DND-41 (cell line): Measurements from ENCODE around the gene NPFFR2.

Experiments used
- CTCF ChIP-seq: IDR thresholded peaks from 2 replicates; pipeline ENCODE4 v1.5.1; 2012; ENCODE audit warnings: borderline replicate concordance, low read length, moderate library complexity, mild to moderate bottlenecking; ENCODE audit not compliant: poor library complexity, severe bottlenecking; ENCODE audit errors: extremely low read depth
- EZH2 ChIP-seq: IDR thresholded peaks from 3 replicates; pipeline ENCODE4 v1.6.1; 2012; ENCODE audit warnings: borderline replicate concordance, low read depth, mild to moderate bottlenecking, moderate library complexity, low read length, inconsistent platforms; ENCODE audit not compliant: severe bottlenecking

DNA sequence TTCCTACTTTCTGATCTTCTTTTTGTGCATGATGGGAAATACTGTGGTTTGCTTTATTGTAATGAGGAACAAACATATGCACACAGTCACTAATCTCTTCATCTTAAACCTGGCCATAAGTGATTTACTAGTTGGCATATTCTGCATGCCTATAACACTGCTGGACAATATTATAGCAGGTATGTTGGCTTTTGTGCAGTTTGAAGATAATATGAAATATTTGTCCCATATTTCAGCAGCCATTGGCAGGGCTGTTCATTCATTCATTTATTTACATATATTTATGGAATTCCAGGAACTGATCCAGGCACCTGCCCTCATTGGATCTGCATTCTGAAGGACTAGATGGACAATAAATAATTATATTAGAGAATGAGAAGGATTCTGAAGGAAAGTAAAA, 96.9 kb downstream of the NPFFR2 start:
- TF ChIP-seq EZH2, result no peak
- no peak for TF ChIP-seq CTCF
